ENCODE results near the gene VAV3.
A peak's percentile ranks its signal among the peaks of the same experiment; 100 is the strongest.

The VAV3 gene

DNA sequence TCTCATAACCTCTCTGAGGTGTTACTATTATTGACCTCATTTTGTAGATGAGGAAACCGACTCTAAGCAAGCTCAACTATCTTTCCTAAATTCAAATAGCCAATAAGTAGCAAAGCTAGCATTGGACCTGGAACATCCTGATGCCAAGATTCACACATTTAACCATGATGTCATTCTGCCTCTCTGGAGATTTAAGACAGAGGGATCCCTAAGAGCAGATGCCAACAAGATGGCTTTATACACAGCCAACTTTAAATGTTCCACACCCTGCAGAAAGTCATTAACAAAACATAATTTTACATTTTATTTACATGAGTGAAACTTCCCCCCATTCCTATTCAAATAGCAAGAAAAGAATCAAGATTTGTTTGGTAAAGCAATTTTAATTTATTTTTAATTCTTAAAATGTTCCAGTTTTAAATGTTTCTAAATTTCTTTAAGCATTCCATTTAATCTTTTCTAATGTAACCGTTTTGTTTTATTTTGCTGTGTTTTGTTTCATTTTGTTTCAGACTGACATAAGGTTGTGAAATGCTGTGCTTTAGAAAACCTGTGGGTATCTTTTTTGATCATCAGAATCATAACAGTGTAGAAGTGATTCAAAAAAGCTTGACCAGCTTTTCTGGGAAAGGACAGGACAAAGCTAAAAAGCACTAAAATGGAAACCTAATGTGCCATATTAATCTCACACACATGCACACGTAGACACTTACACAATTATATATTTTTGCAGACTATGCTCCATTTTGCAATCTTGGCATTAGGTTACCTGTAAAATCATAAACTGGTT lies 7.6 kb upstream of the VAV3 start:
- no peak for DNase-seq (ENCODE audit: low spot score)

GRCh38 chr1:107966550-107966949 lies 1.6 kb upstream of the VAV3 start:
- DNase-seq (ENCODE audit: low spot score) = no peak

- DNase-seq (ENCODE audit: low spot score) = no peak
Observed at GRCh38 chr1:107964336-107965109, 457 bp downstream of the VAV3 start.

GRCh38 chr1:107963601-107964335 lies 1.2 kb downstream of the VAV3 start:
- no peak for DNase-seq (ENCODE audit: low spot score)

GRCh38 chr1:107963008-107963407 lies 2.0 kb downstream of the VAV3 start:
- DNase-seq (ENCODE audit: low spot score) = no peak

- DNase-seq (ENCODE audit: low spot score) = no peak
Observed at GRCh38 chr1:107954719-107955415, 10.1 kb downstream of the VAV3 start.

GRCh38 chr1:107954126-107954525 lies 10.9 kb downstream of the VAV3 start:
- DNase-seq (ENCODE audit: low spot score) = no peak

DNA sequence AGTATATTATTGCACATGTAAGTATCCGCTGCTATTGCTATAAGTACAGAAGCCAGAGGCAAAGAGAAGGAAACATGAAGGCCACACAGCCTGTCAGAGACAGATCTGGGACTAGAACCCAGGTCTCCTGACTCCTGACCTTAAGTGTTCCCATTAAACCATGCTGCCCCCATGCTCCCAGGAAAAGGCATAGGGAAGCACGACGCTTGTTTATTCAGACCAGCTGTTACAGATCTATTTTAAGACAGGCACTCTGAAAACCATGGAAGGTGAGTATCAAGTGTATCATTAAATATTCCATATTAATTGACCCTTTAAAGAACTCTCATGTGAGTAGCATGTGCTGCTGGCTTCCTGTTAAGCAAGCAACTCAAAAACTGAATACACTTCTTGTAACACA lies 11.4 kb downstream of the VAV3 start:
- no peak for DNase-seq (ENCODE audit: low spot score)

GRCh38 chr1:107952989-107953388 lies 12.0 kb downstream of the VAV3 start:
- no peak for DNase-seq (ENCODE audit: low spot score)

GRCh38 chr1:107950464-107950863 lies 14.5 kb downstream of the VAV3 start:
- DNase-seq (ENCODE audit: low spot score) = no peak

GRCh38 chr1:107949467-107950253 lies 15.3 kb downstream of the VAV3 start:
- DNase-seq (ENCODE audit: low spot score) = no peak

DNA sequence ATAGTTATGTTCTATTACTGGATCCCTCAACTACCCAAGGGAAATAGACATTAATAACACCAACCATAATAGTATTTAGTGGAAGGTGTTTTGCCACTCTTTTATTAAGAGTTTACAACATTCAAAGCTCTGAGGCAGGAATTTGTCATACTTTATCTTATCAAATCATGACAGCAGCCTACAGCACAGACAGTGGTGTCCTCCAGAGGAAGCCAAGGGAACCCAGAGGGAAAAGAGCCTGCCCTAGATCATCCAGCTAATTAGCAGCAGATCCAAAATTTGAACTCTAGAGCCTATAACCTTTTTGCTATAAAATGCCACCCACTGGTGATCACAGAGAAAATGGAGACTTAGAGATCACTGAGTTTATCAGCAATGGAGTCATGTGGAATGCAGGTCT lies 18.2 kb downstream of the VAV3 start:
- no peak for DNase-seq (ENCODE audit: low spot score)

DNA sequence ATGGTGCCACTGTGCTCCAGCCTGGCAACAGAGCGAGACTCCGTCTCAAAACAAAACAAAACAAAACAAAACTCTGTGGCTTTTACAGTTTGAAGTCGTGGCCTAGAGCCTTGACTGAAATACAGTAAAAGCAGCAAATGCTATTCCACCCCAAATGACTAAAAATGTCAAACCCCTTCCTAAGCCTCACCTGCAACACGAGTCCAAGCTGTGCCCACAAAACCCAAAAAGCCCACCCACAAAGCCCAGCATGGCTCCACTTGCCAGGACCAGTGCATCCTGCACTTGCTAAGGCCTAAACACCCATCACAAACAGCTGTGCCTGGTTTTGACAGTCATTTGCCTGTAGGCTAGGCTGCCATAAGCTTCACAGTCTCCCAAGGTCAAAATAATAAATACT lies 21.3 kb downstream of the VAV3 start:
- no peak for DNase-seq (ENCODE audit: low spot score)

- DNase-seq (ENCODE audit: low spot score) = no peak
Observed at GRCh38 chr1:107942814-107943213, 22.2 kb downstream of the VAV3 start.

DNA sequence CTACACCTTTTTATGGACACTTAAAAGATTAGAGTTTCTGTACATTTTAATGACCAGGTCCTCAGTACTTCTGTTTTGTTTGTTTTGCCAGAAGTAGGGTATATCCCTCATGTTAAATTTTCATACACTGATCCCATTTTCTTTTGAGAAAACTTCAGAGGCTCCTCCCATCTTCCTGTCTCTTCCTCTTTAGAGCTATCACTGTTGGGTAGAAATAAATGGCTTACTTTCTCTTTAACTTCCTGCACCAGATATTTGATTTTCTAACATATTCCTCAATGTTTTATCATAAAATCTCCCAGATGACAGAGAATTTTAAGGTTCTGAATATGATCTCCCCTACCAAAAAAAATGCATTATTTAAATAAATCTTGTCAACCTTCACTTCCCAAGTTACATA lies 23.4 kb downstream of the VAV3 start:
- no peak for DNase-seq (ENCODE audit: low spot score)

DNA sequence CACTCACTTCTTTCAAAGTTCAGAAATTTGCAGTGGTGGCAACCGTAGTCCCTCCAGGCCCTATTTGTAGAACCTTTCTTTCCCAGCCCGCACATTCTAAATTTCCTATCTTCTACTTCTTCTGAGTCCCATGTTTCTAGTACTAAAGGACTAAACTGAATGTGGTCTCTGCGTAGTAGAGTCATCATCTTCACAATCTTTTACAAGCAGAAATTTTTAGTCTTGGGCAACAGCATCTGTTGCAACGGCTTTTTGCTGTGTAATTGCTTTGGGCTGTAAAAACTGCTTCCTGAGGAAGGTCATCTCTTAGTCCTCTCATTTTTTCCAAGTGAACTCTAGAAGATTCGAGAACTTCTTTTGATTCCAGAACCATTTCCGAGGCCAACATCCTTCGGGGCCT lies 23.9 kb downstream of the VAV3 start:
- no peak for DNase-seq (ENCODE audit: low spot score)

- no peak for DNase-seq (ENCODE audit: low spot score)
Observed at GRCh38 chr1:107940701-107941100, 24.3 kb downstream of the VAV3 start.

DNA sequence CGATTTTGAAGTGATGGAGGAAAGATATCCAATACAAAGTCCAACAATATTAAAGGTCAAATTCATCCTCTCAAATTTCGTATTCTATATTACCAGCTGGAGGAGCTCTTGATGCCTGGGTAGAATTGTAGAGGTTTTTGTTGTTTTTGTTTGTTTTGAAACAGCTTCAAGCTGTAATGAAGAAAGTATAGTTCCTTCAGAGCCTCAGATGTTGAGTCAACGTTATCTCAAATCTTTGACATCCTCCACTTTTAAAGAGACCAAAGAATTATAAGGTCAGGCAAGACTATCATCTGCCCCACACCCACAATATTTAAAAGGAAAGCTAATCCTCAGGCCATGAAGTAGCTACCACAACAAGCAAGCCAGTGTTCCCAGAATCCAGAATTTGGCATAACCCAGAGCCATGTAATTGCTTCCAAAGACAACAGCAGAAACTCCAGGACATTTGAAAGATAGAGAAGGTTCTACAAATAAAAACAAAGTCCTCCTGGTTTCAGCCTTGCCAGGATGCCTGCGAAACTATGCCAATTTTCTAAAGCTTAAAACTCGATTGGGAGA lies 24.9 kb downstream of the VAV3 start:
- no peak for DNase-seq (ENCODE audit: low spot score)

- DNase-seq (ENCODE audit: low spot score) = no peak
Observed at GRCh38 chr1:107939256-107939655, 25.7 kb downstream of the VAV3 start.

DNA sequence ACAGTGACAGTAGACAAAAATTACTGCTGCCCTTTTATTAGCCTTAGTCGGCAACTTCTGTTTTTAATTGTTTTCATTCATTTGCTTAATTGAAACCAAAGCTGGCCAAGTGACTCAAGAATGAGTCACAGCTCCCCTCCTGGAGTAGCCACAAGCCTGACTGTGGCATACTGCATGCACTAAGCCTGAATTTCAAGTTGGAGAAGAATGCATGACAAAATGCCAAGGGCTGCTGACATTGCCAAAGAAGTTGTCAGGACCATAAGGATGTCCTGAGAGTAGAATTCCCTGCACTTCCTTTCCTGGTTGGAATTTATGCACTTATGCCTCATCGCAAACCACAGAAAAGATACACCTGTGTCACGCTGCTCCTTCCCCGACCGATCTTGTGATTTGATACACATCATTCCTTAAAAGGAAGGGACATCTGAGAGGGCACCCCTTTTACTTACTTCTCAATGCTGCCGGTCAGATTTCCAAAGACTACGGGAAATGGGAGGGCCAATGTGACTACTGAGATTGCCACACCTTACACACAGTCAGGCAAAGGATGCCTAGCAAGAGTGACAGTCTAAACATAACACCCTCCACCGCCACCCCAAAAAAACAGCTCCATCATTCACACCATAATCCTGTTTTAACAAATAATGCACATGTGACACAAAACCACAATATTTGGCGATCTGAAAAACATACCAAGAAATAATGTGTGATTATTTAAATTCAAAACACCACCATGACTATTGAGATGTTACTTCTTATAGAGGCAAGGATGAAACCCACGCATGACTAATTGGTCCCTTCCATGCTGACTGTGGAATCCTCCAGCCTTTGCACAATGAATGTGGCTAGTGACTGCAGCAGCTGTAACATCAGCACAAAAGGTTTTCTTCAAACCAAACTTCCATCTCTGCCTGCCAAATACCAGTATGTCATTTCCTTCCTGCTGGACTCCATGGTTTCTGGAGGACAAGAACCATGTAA lies 28.2 kb downstream of the VAV3 start:
- DNase-seq (ENCODE audit: low spot score) = peak; percentile 75

All from RKO (cell line).